H1 (cell line): ENCODE measurements around the gene CHMP6. TPM values are rescaled to one million over a fixed set of nuclear protein-coding genes. Genes with fewer than 3 reads are reported as not detected.

ENCODE experiments used
- CTCF ChIA-PET: fragments of 300-600 bp; sonication (Branson Sonifier 250); formaldehyde crosslinking; loops from one replicate; lab custom pipeline; 2021; ENCODE audit not compliant: partially characterized antibody; lab: Charles Lee
- POLR2A ChIA-PET: fragments of 300-600 bp; sonication (Branson Sonifier 250); formaldehyde crosslinking; loops from one replicate; lab custom pipeline; 2021; ENCODE audit warnings: inconsistent platforms; ENCODE audit not compliant: partially characterized antibody; lab: Charles Lee
- DNase-seq, 2 experiments: peaks; one replicate each; pipeline versions ENCODE4 v3.0.0 to v3.0.0-alpha.2; 2010 to 2022; ENCODE audit warnings: low spot score in 2 of 2, low read depth in 1 of 2, mixed read lengths in 1 of 2
- FAIRE-seq: peaks from 2 replicates; lab custom pipeline; 2011; peaks lifted over from hg19 to GRCh38; lab: Jason Lieb, UNC
- H2AFZ ChIP-seq: 2 replicates; pipeline ENCODE4 v1.8.1; 2012; ENCODE audit warnings: low read length, inconsistent platforms
- H2AK5ac ChIP-seq: 2 replicates; pipeline ENCODE4 v1.6.1; 2013; ENCODE audit warnings: low read depth, low read length
- H2BK120ac ChIP-seq: replicated peaks from 2 replicates; pipeline ENCODE3; 2013; ENCODE audit warnings: low read depth, low read length, inconsistent platforms
- H2BK12ac ChIP-seq: 2 replicates; pipeline ENCODE4 v1.6.1; 2013; ENCODE audit warnings: low read depth, low read length
- H2BK15ac ChIP-seq: 2 replicates; pipeline ENCODE4 v1.6.1; 2013; ENCODE audit warnings: low read length
- H2BK20ac ChIP-seq: 2 replicates; pipeline ENCODE4 v1.6.1; 2013; ENCODE audit warnings: low read length
- H2BK5ac ChIP-seq: 2 replicates; pipeline ENCODE4 v1.6.1; 2013; ENCODE audit warnings: low read depth, low read length
- H3K14ac ChIP-seq: 2 replicates; pipeline ENCODE4 v1.6.1; 2013; ENCODE audit warnings: inconsistent platforms; ENCODE audit not compliant: insufficient read length
- H3K18ac ChIP-seq: 2 replicates; pipeline ENCODE4 v1.6.1; 2013; ENCODE audit warnings: low read length; ENCODE audit errors: extremely low read depth
- H3K23ac ChIP-seq: 2 replicates; pipeline ENCODE4 v1.6.1; 2013; ENCODE audit warnings: inconsistent platforms; ENCODE audit not compliant: insufficient read length
- H3K23me2 ChIP-seq: 2 replicates; pipeline ENCODE4 v1.6.1; 2013; ENCODE audit warnings: low read depth, low read length
- H3K27ac ChIP-seq: 2 replicates; pipeline ENCODE4 v1.6.1; 2011; ENCODE audit warnings: low read depth, low read length, inconsistent platforms
- H3K27me3 ChIP-seq, 4 experiments: replicated peaks in 1 of 4; 1 replicate in 1 of 4; 2 replicates in 3 of 4; pipeline versions ENCODE4 v1.6.1 to v1.8.1; 2011 to 2013; ENCODE audit warnings: low read length in 3 of 4, mild to moderate bottlenecking in 3 of 4, inconsistent platforms in 2 of 4, mixed read lengths in 2 of 4, moderate library complexity in 1 of 4; ENCODE audit not compliant: control insufficient read depth in 3 of 4, insufficient read depth in 3 of 4; ENCODE audit errors: extremely low read depth in 1 of 4
- H3K36me3 ChIP-seq, 4 experiments: 2 replicates each; pipeline versions ENCODE4 v1.6.1 to v1.8.1; 2011 to 2013; ENCODE audit warnings: mild to moderate bottlenecking in 4 of 4, low read length in 3 of 4, moderate library complexity in 2 of 4, control low read depth in 1 of 4, inconsistent platforms in 1 of 4; ENCODE audit not compliant: insufficient read depth in 4 of 4, control insufficient read depth in 2 of 4
- H3K4ac ChIP-seq: replicated peaks from 2 replicates; pipeline ENCODE3; 2013; ENCODE audit warnings: low read length, low read depth, mixed read lengths, inconsistent platforms; ENCODE audit not compliant: insufficient read length
- H3K4me1 ChIP-seq, 4 experiments: replicated peaks in 1 of 4; 1 replicate in 1 of 4; 2 replicates in 3 of 4; pipeline versions ENCODE4 v1.6.1 to v1.8.1; 2011 to 2013; ENCODE audit warnings: low read length in 3 of 4, inconsistent platforms in 2 of 4, mixed read lengths in 1 of 4; ENCODE audit not compliant: insufficient read depth in 4 of 4, control insufficient read depth in 3 of 4
- H3K4me2 ChIP-seq, 2 experiments: 2 replicates each; pipeline versions ENCODE4 v1.6.1 to v1.8.1; 2011 to 2013; ENCODE audit warnings: low read depth in 2 of 2, low read length in 2 of 2, control low read depth in 1 of 2, inconsistent platforms in 1 of 2, mild to moderate bottlenecking in 1 of 2; ENCODE audit not compliant: insufficient read depth in 1 of 2
- H3K4me3 ChIP-seq, 4 experiments: fragments of 200-600, 300-600 bp in 1 of 4; sonication (generic), shearing (Covaris generic), sonication (Bioruptor Twin) in 1 of 4; 2 replicates each; pipeline versions ENCODE4 v1.5.1 to v1.8.1; 2011 to 2016; ENCODE audit warnings: low read length in 4 of 4, low read depth in 3 of 4, control low read depth in 2 of 4, inconsistent platforms in 2 of 4, mild to moderate bottlenecking in 2 of 4, mixed read lengths in 1 of 4, moderate library complexity in 1 of 4; ENCODE audit not compliant: insufficient read depth in 2 of 4; ENCODE audit errors: extremely low read depth in 1 of 4
- H3K56ac ChIP-seq: replicated peaks from 2 replicates; pipeline ENCODE3; 2013; ENCODE audit warnings: low read depth, mild to moderate bottlenecking, mixed read lengths, low read length, inconsistent platforms; ENCODE audit not compliant: insufficient read length
- H3K79me1 ChIP-seq: 2 replicates; pipeline ENCODE4 v1.6.1; 2013; ENCODE audit warnings: low read depth, low read length, control low read depth
- H3K79me2 ChIP-seq, 2 experiments: 2 replicates each; pipeline versions ENCODE4 v1.6.1 to v1.8.1; 2012 to 2013; ENCODE audit warnings: low read length in 2 of 2, mild to moderate bottlenecking in 2 of 2, inconsistent platforms in 1 of 2; ENCODE audit not compliant: insufficient read depth in 2 of 2, control insufficient read depth in 1 of 2
- H3K9ac ChIP-seq, 4 experiments: replicated peaks in 1 of 4; 1 replicate in 1 of 4; 2 replicates in 3 of 4; pipeline versions ENCODE4 v1.6.1 to v1.8.1; 2011 to 2013; ENCODE audit warnings: low read depth in 3 of 4, low read length in 3 of 4, control low read depth in 2 of 4, mild to moderate bottlenecking in 2 of 4, moderate library complexity in 2 of 4, inconsistent platforms in 1 of 4; ENCODE audit errors: extremely low read depth in 1 of 4
- H3K9me3 ChIP-seq, 2 experiments: 2 replicates each; pipeline versions ENCODE4 v1.6.1 to v1.8.1; 2012 to 2013; ENCODE audit warnings: mild to moderate bottlenecking in 2 of 2, moderate library complexity in 2 of 2, control low read depth in 1 of 2, inconsistent platforms in 1 of 2, low read depth in 1 of 2, low read length in 1 of 2, mixed read lengths in 1 of 2; ENCODE audit not compliant: insufficient read depth in 2 of 2
- H4K20me1 ChIP-seq, 2 experiments: replicated peaks in 1 of 2; 2 replicates each; pipeline versions ENCODE3 to v1.8.1; 2011 to 2013; ENCODE audit warnings: inconsistent platforms in 2 of 2, low read length in 2 of 2, mild to moderate bottlenecking in 1 of 2; ENCODE audit not compliant: insufficient read depth in 2 of 2, control insufficient read depth in 1 of 2
- H4K5ac ChIP-seq: 2 replicates; pipeline ENCODE4 v1.6.1; 2013; ENCODE audit warnings: low read length, low read depth, mixed read lengths, inconsistent platforms; ENCODE audit not compliant: insufficient read length
- H4K8ac ChIP-seq: 2 replicates; pipeline ENCODE4 v1.8.0; 2013; ENCODE audit warnings: mild to moderate bottlenecking, moderate library complexity, low read length, inconsistent platforms; ENCODE audit not compliant: insufficient read depth; ENCODE audit errors: extremely low read depth
- H4K91ac ChIP-seq: replicated peaks from 2 replicates; pipeline ENCODE3; 2013; ENCODE audit warnings: low read length, mixed read lengths, inconsistent platforms; ENCODE audit not compliant: insufficient read length
- BRCA1 ChIP-seq: IDR thresholded peaks from 2 replicates; pipeline ENCODE4 v1.6.1; 2012; ENCODE audit warnings: low read depth, low read length, improper control_type of control experiment
- CBX8 ChIP-seq: fragments of 300-800, 300-1000 bp; sonication (generic); IDR thresholded peaks from 2 replicates; pipeline ENCODE4 v1.7.1; 2016; ENCODE audit warnings: low read depth, low read length, borderline replicate concordance
- CHD1 ChIP-seq: IDR thresholded peaks from 2 replicates; pipeline ENCODE4 v1.6.1; 2012; ENCODE audit warnings: low read depth, low read length, improper control_type of control experiment
- CREB1 ChIP-seq: IDR thresholded peaks from 2 replicates; pipeline ENCODE4 v1.6.1; 2012; ENCODE audit warnings: inconsistent platforms
- POLR2AphosphoS5 ChIP-seq: IDR thresholded peaks from 2 replicates; pipeline ENCODE4 v1.6.1; 2011; ENCODE audit warnings: low read depth, low read length
- RAD21 ChIP-seq, 2 experiments: IDR thresholded peaks in 1 of 2; conservative IDR thresholded peaks in 1 of 2; 2 replicates each; pipeline ENCODE4 v1.6.1; 2011; ENCODE audit warnings: low read depth in 2 of 2, low read length in 2 of 2, improper control_type of control experiment in 1 of 2, inconsistent platforms in 1 of 2, mild to moderate bottlenecking in 1 of 2, moderate library complexity in 1 of 2
- RNF2 ChIP-seq: fragments of 200-900, 300-1000 bp; sonication (generic); IDR thresholded peaks from 2 replicates; pipeline ENCODE4 v1.7.1; 2016; ENCODE audit warnings: borderline replicate concordance, low read depth, mild to moderate bottlenecking, antibody characterized with exemption, low read length; ENCODE audit not compliant: poor library complexity, severe bottlenecking; ENCODE audit errors: missing control alignments
- RXRA ChIP-seq: IDR thresholded peaks from 2 replicates; pipeline ENCODE4 v1.6.1; 2011; ENCODE audit warnings: low read depth, mild to moderate bottlenecking, low read length, moderate library complexity; ENCODE audit not compliant: insufficient read depth
- SIN3A ChIP-seq, 2 experiments: IDR thresholded peaks in 1 of 2; conservative IDR thresholded peaks in 1 of 2; 2 replicates each; pipeline ENCODE4 v1.6.1; 2011 to 2012; ENCODE audit warnings: low read length in 2 of 2, improper control_type of control experiment in 1 of 2, low read depth in 1 of 2, mild to moderate bottlenecking in 1 of 2
- SRF ChIP-seq: IDR thresholded peaks from 2 replicates; pipeline ENCODE4 v1.6.1; 2011; ENCODE audit warnings: mild to moderate bottlenecking, low read depth, low read length, moderate library complexity
- TCF12 ChIP-seq: IDR thresholded peaks from 2 replicates; pipeline ENCODE4 v1.6.1; 2011; ENCODE audit warnings: low read depth, mild to moderate bottlenecking, low read length
- USF2 ChIP-seq: IDR thresholded peaks from 2 replicates; pipeline ENCODE4 v1.6.1; 2011; ENCODE audit warnings: low read length, improper control_type of control experiment
- WGBS, 2 experiments: shearing (Covaris generic) in 1 of 2; methylation state at CpG; one replicate each; pipeline versions ENCODE4 v1.1.6 to v1.1.7; 2013 to 2015; ENCODE audit warnings: low lambda C conversion rate in 2 of 2, mixed read lengths in 2 of 2, inconsistent platforms in 1 of 2, low coverage in 1 of 2, missing lambda C conversion rate in 1 of 2; ENCODE audit not compliant: insufficient replicate concordance in 2 of 2, insufficient coverage in 1 of 2, insufficient read length in 1 of 2; ENCODE audit errors: extremely low coverage in 1 of 2, missing lambda C conversion rate in 1 of 2; 5-methylcytosine and 5-hydroxymethylcytosine counted together
- polyA plus RNA-seq, 7 experiments: library from polyadenylated mRNA; depleted of rRNA in 3 of 7; stranded (reverse) in 5 of 7; unstranded in 2 of 7; fragments of >200 nt in 5 of 7; fragments of 200-250 nt in 2 of 7; gene quantifications; 1 replicate in 5 of 7; 2 replicates in 1 of 7; 4 replicates in 1 of 7; pipeline versions ENCODE4 v1.2.1 to v1.2.3, GENCODE V29; 2011 to 2013; ENCODE audit warnings: missing spikeins in 2 of 7, mixed read lengths in 2 of 7
- total RNA-seq: library from RNA; stranded (reverse); fragmentation: NEBNext Ultra II Directional; extraction: Animal tissue kit (Norgen Biotek cat#: 25700); gene quantifications from 2 replicates; pipeline ENCODE4 v1.2.1, GENCODE V29; 2021

The CHMP6 gene
- total and polyA plus RNA-seq, 2 of the 8 experiments (the other 6 are each of a cell fraction or from before 2014, with no cell fraction given): 15.7 to 24.3 TPM

GRCh38 chr17:81044428-81044763, 52.8 kb downstream of the CHMP6 start:
- H2BK120ac ChIP-seq: no peak overlapping the region
- H3K23ac ChIP-seq: no peak overlapping the region
- no peak overlapping the region for H4K91ac ChIP-seq
- no peak for DNase-seq
- no peak overlapping the region for H2AFZ ChIP-seq
- H4K5ac ChIP-seq: no peak overlapping the region
- no peak overlapping the region for H3K56ac ChIP-seq
- H2BK12ac ChIP-seq: no peak overlapping the region
- H2BK20ac ChIP-seq: no peak overlapping the region
- peaks cover 2 to 16% of the 10 kb centered on the region in 2 experiments for H4K20me1 ChIP-seq
- no peak overlapping the region for H3K9ac ChIP-seq
- CTCF ChIA-PET: interaction anchor here (0.9 to 15.3 kb wide), 7 partner anchors 19 to 146 kb away, joined by 3 to 103 read pairs (median 5); no protein-coding TSS in a partner anchor
- H3K27ac ChIP-seq: no peak overlapping the region
- FAIRE-seq: no peak
- no peak overlapping the region for H3K4me3 ChIP-seq
- TF ChIP-seq BRCA1 (no peak), USF2 (no peak), SRF (no peak), CREB1 (no peak), CBX8 (no peak), POLR2AphosphoS5 (no peak), CHD1 (no peak), RNF2 (no peak), RXRA (no peak), TCF12 (no peak), RAD21 (IDR thresholded peaks at IDR 0.05 in 1 of 2, conservative IDR thresholded peaks at IDR 0.05 in 1 of 2; ENCODE audit: low read depth in 2 of 2, low read length in 2 of 2) (no peak), SIN3A (conservative IDR thresholded peaks at IDR 0.05 in 1 of 2, IDR thresholded peaks at IDR 0.05 in 1 of 2; ENCODE audit: low read depth in 1 of 2, low read length in 2 of 2) (no peak)
- peaks cover 0 to 25% of the 10 kb centered on the region in 2 experiments; a peak in 2 of 4 replicates for H3K79me2 ChIP-seq
- H3K4me1 ChIP-seq: peaks cover 0 to 8% (median 3%) of the 10 kb centered on the region in 4 experiments; a peak in 5 of 7 replicates
- no peak overlapping the region for H3K4ac ChIP-seq
- H2BK5ac ChIP-seq: peak overlapping the region; percentile 48; the same call in 1 of the 2 replicates
- no peak overlapping the region for H2BK15ac ChIP-seq
- no peaks in the 10 kb centered on the region for H3K36me3 ChIP-seq
- H2AK5ac ChIP-seq: no peak overlapping the region
- H3K79me1 ChIP-seq: peaks cover 20% of the 10 kb centered on the region
- POLR2A ChIA-PET: interaction anchor here (0.5 to 9.0 kb wide), 4 partner anchors 7 to 22 kb away, joined by 3 to 42 read pairs (median 6); partner anchors contain the start of gene BAIAP2
- no peaks in the 10 kb centered on the region for H3K9me3 ChIP-seq
- WGBS, 2 experiments: 82% methylated on average over 14 of the region's 14 CpGs; no CpG with 5 or more reads in 1 of the 2 experiments
- no peak overlapping the region for H3K18ac ChIP-seq
- no peak overlapping the region for H3K14ac ChIP-seq
- no peak overlapping the region for H3K4me2 ChIP-seq
- no peaks in the 10 kb centered on the region for H3K27me3 ChIP-seq
- no peaks in the 10 kb centered on the region for H3K23me2 ChIP-seq
- H4K8ac ChIP-seq: peak overlapping the region; percentile 53; the same call in 1 of the 2 replicates
